ENCODE measurements around the gene SHISA4.
"Not testable (repeated sequence)": the region's sequence is repeated elsewhere in the genome, so short reads cannot be mapped to it uniquely, and the experiment has no call there.

The SHISA4 gene

GRCh38 chr1:201898240-201898894 lies 9.7 kb downstream of the SHISA4 start:
- no peak for DNase-seq (ENCODE audit: low read depth in 1 of 2, low spot score in 1 of 2)

- DNase-seq (ENCODE audit: low read depth in 1 of 2, low spot score in 1 of 2): no peak
Measured at GRCh38 chr1:201898992-201899391, 10.3 kb downstream of the SHISA4 start.

GRCh38 chr1:201899683-201900429 lies 11.2 kb downstream of the SHISA4 start:
- no peak for DNase-seq (ENCODE audit: low read depth in 1 of 2, low spot score in 1 of 2)

GRCh38 chr1:201900476-201900875 lies 11.8 kb downstream of the SHISA4 start:
- DNase-seq (ENCODE audit: low read depth in 1 of 2, low spot score in 1 of 2): no peak

GRCh38 chr1:201901036-201901435 lies 12.3 kb downstream of the SHISA4 start:
- not testable (repeated sequence) for DNase-seq (ENCODE audit: low read depth in 1 of 2, low spot score in 1 of 2)

- DNase-seq (ENCODE audit: low read depth in 1 of 2, low spot score in 1 of 2): no peak
Measured at GRCh38 chr1:201902198-201902597, 13.5 kb downstream of the SHISA4 start.

GRCh38 chr1:201903135-201903534 lies 14.4 kb downstream of the SHISA4 start:
- no peak for DNase-seq (ENCODE audit: low read depth in 1 of 2, low spot score in 1 of 2)

- DNase-seq (ENCODE audit: low read depth in 1 of 2, low spot score in 1 of 2): no peak
Measured at GRCh38 chr1:201904579-201904978, 15.9 kb downstream of the SHISA4 start.

GRCh38 chr1:201905234-201905890 lies 16.7 kb downstream of the SHISA4 start:
- DNase-seq (ENCODE audit: low read depth in 1 of 2, low spot score in 1 of 2): no peak

GRCh38 chr1:201906336-201906735 lies 17.6 kb downstream of the SHISA4 start:
- DNase-seq (ENCODE audit: low read depth in 1 of 2, low spot score in 1 of 2): no peak

- DNase-seq (ENCODE audit: low read depth in 1 of 2, low spot score in 1 of 2): no peak
Measured at GRCh38 chr1:201907621-201908020, 18.9 kb downstream of the SHISA4 start.

GRCh38 chr1:201911826-201912571 lies 23.3 kb downstream of the SHISA4 start:
- DNase-seq (ENCODE audit: low read depth in 1 of 2, low spot score in 1 of 2): no peak

GRCh38 chr1:201912832-201913231 lies 24.1 kb downstream of the SHISA4 start:
- DNase-seq (ENCODE audit: low read depth in 1 of 2, low spot score in 1 of 2): no peak

- no peak for DNase-seq (ENCODE audit: low read depth in 1 of 2, low spot score in 1 of 2)
Measured at GRCh38 chr1:201914456-201915235, 25.9 kb downstream of the SHISA4 start.

GRCh38 chr1:201916649-201917249 lies 28.1 kb downstream of the SHISA4 start:
- no peak for DNase-seq (ENCODE audit: low read depth in 1 of 2, low spot score in 1 of 2)

GRCh38 chr1:201917362-201918033 lies 28.8 kb downstream of the SHISA4 start:
- DNase-seq (ENCODE audit: low read depth in 1 of 2, low spot score in 1 of 2): no peak

- DNase-seq (ENCODE audit: low read depth in 1 of 2, low spot score in 1 of 2): no peak
Measured at GRCh38 chr1:201918343-201918742, 29.6 kb downstream of the SHISA4 start.

- DNase-seq (ENCODE audit: low read depth in 1 of 2, low spot score in 1 of 2): no peak
Measured at GRCh38 chr1:201921952-201922558, 33.4 kb downstream of the SHISA4 start.

- no peak for DNase-seq (ENCODE audit: low read depth in 1 of 2, low spot score in 1 of 2)
Measured at GRCh38 chr1:201925301-201925567, 36.5 kb downstream of the SHISA4 start.
